Measurements from ENCODE around the gene VPS54. TPM values are rescaled to one million over a fixed set of nuclear protein-coding genes. Genes with fewer than 3 reads are reported as not detected.
A peak's percentile ranks its signal among the peaks of the same experiment; 100 is the strongest.

VPS54 gene
- total RNA-seq, 4 donors from 2014 or later: 14.6 to 28.8 (median 21.8) TPM

GRCh38 chr2:63846487-63846886 is 172.7 kb downstream of the VPS54 start:
- no peaks in the 10 kb centered on the region for H3K27me3 ChIP-seq
- no peak overlapping the region for H3K27ac ChIP-seq
- peaks cover 60% of the 10 kb centered on the region for H3K4me1 ChIP-seq
- no peaks in the 10 kb centered on the region for H3K36me3 ChIP-seq
- no peak overlapping the region for H3K4me3 ChIP-seq
- no peaks in the 10 kb centered on the region for H3K9me3 ChIP-seq
- no peak for DNase-seq (ENCODE audit: low spot score in 2 of 2)
- TF ChIP-seq POLR2AphosphoS5 (IDR thresholded peaks at IDR 0.05): no peak
- TF ChIP-seq EP300 (IDR thresholded peaks at IDR 0.05): no peak
- TF ChIP-seq POLR2A (IDR thresholded peaks at IDR 0.05): no peak
- TF ChIP-seq, protein P1, sequence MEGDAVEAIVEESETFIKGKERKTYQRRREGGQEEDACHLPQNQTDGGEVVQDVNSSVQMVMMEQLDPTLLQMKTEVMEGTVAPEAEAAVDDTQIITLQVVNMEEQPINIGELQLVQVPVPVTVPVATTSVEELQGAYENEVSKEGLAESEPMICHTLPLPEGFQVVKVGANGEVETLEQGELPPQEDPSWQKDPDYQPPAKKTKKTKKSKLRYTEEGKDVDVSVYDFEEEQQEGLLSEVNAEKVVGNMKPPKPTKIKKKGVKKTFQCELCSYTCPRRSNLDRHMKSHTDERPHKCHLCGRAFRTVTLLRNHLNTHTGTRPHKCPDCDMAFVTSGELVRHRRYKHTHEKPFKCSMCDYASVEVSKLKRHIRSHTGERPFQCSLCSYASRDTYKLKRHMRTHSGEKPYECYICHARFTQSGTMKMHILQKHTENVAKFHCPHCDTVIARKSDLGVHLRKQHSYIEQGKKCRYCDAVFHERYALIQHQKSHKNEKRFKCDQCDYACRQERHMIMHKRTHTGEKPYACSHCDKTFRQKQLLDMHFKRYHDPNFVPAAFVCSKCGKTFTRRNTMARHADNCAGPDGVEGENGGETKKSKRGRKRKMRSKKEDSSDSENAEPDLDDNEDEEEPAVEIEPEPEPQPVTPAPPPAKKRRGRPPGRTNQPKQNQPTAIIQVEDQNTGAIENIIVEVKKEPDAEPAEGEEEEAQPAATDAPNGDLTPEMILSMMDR (IDR thresholded peaks at IDR 0.05): no peak
- WGBS: 46% methylated on average over 1 of the region's 1 CpG

- Histone ChIP-seq H3K27ac (no peak overlapping the region), H3K9me3 (no peaks in the 10 kb centered on the region), H3K27me3 (no peaks in the 10 kb centered on the region), H3K4me1 (peaks cover 55% of the 10 kb centered on the region), H3K4me3 (no peak overlapping the region), H3K36me3 (no peaks in the 10 kb centered on the region)
- TF ChIP-seq POLR2A (IDR thresholded peaks at IDR 0.05): no peak
- no peak for TF ChIP-seq POLR2AphosphoS5 (IDR thresholded peaks at IDR 0.05)
- TF ChIP-seq, protein P1 (IDR thresholded peaks at IDR 0.05): no peak
- no peak for TF ChIP-seq EP300 (IDR thresholded peaks at IDR 0.05)
- 81% methylated on average over 3 of the region's 3 CpGs for WGBS
- DNase-seq (ENCODE audit: low spot score in 2 of 2): no peak
Observed at GRCh38 chr2:63845866-63846265, 173.4 kb downstream of the VPS54 start.

DNA sequence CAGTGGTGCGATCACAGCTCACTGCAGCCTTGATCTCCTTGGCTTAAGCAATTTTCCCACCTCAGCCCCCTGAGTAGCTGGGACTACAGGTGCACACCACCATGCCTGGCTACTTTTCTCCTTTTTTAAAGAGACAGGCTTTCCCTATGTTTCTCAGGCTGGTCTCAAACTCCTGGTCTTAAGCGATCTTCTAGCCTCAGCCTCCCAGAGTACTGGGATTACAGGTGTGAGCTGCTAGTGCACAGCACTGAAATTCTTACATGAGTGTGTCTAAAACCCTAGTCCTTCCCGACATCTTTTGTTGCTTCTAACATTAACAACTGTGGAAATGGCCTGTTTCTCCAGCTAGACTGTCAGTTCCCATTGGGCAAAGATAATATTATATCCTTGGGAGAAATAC is 174.6 kb downstream of the VPS54 start:
- Histone ChIP-seq H3K36me3 (no peaks in the 10 kb centered on the region), H3K27ac (no peak overlapping the region), H3K4me1 (peaks cover 57% of the 10 kb centered on the region), H3K9me3 (no peaks in the 10 kb centered on the region), H3K27me3 (no peaks in the 10 kb centered on the region), H3K4me3 (no peak overlapping the region)
- DNase-seq (ENCODE audit: low spot score in 2 of 2): no peak
- TF ChIP-seq POLR2A (IDR thresholded peaks at IDR 0.05): no peak
- TF ChIP-seq EP300 (IDR thresholded peaks at IDR 0.05): no peak
- TF ChIP-seq POLR2AphosphoS5 (IDR thresholded peaks at IDR 0.05): no peak
- 83% methylated on average over 3 of the region's 3 CpGs for WGBS

DNA sequence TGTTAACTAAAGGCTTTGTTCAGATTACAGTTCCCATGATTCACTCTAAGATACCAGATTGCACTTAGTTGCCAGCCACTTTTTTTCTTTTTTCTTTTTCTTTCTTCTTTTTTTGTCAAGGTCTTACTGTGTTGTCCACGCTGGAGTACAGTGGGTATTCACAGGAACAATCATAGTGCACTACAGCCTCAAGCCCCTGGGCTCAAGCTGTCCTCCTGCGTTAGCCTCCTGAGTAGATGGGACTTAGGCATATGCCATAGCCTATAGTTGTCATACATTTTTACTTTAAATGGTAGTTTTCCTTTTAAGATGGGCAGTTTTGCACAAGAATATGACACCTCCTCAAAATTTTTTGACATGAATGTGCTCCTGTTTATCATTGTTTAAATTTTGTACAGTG is 175.4 kb downstream of the VPS54 start:
- 63% methylated on average over 2 of the region's 2 CpGs for WGBS
- H3K27me3 ChIP-seq: no peaks in the 10 kb centered on the region
- H3K9me3 ChIP-seq: no peaks in the 10 kb centered on the region
- no peak for DNase-seq (ENCODE audit: low spot score in 2 of 2)
- H3K4me3 ChIP-seq: peak overlapping the region; percentile 86
- H3K4me1 ChIP-seq: peaks cover 48% of the 10 kb centered on the region
- TF ChIP-seq EP300 (IDR thresholded peaks at IDR 0.05): no peak
- TF ChIP-seq POLR2A (IDR thresholded peaks at IDR 0.05): no peak
- TF ChIP-seq POLR2AphosphoS5 (IDR thresholded peaks at IDR 0.05): no peak
- TF ChIP-seq, protein P1 (IDR thresholded peaks at IDR 0.05): no peak
- H3K27ac ChIP-seq: no peak overlapping the region
- no peaks in the 10 kb centered on the region for H3K36me3 ChIP-seq

- Histone ChIP-seq H3K4me1 (peaks cover 43% of the 10 kb centered on the region), H3K4me3 (peak overlapping the region; percentile 86), H3K36me3 (no peaks in the 10 kb centered on the region), H3K9me3 (no peaks in the 10 kb centered on the region), H3K27ac (peak overlapping the region; percentile 99), H3K27me3 (no peaks in the 10 kb centered on the region)
- WGBS: 53% methylated on average over 8 of the region's 8 CpGs
- DNase-seq (ENCODE audit: low spot score in 2 of 2): no peak
- TF ChIP-seq, protein P1 (IDR thresholded peaks at IDR 0.05): no peak
- TF ChIP-seq EP300 (IDR thresholded peaks at IDR 0.05): no peak
- TF ChIP-seq POLR2AphosphoS5 (IDR thresholded peaks at IDR 0.05): no peak
- TF ChIP-seq POLR2A (IDR thresholded peaks at IDR 0.05): no peak
Observed at GRCh38 chr2:63843093-63843492, 176.1 kb downstream of the VPS54 start.

All from suprapubic skin (tissue), 4 donors.